Testis (tissue), 3 donors: Measurements from ENCODE around the gene DDRGK1. TPM values are rescaled to one million over a fixed set of nuclear protein-coding genes. Genes with fewer than 3 reads are reported as not detected.
A peak's percentile ranks its signal among the peaks of the same experiment; 100 is the strongest.

Source experiments
- DNase-seq: peaks from one replicate; pipeline ENCODE4 v3.0.0-alpha.2; 2019
- H3K27ac ChIP-seq, 2 donors: fragments of 200-600 bp; sonication (generic); one replicate each; pipeline ENCODE4 v1.5.1; 2019
- H3K27me3 ChIP-seq: fragments of 200-600 bp; sonication (generic); one replicate; pipeline ENCODE4 v1.5.1; 2019
- H3K36me3 ChIP-seq: fragments of 200-600 bp; sonication (generic); one replicate; pipeline ENCODE4 v1.5.1; 2017; ENCODE audit warnings: low read depth; ENCODE audit errors: missing control alignments
- H3K4me1 ChIP-seq: fragments of 200-600 bp; sonication (generic); one replicate; pipeline ENCODE4 v1.5.1; 2019
- H3K4me3 ChIP-seq, 2 donors: fragments of 200-600 bp; sonication (generic); one replicate each; pipeline ENCODE4 v1.5.1; 2017 to 2019
- H3K9me3 ChIP-seq: fragments of 200-600 bp; sonication (generic); one replicate; pipeline ENCODE4 v1.5.1; 2017
- POLR2A ChIP-seq: fragments of 450-650 bp; IDR thresholded peaks from one replicate; pipeline ENCODE4 v1.6.1; 2017; ENCODE audit warnings: antibody characterized with exemption, mild to moderate bottlenecking, moderate library complexity
- WGBS, 2 donors: methylation state at CpG; one replicate each; pipeline ENCODE4 v1.1.5; 2018; 5-methylcytosine and 5-hydroxymethylcytosine counted together
- intact Hi-C: fragments of 100-400 bp; cut with DNase I; formaldehyde crosslinking; loops from one replicate; pipeline ENCODE4 v1.15.1; 2023; ENCODE audit warnings: low total_unique reads
- polyA plus RNA-seq: library from polyadenylated mRNA; stranded (reverse); fragments of 350-450 nt; fragmentation: Illumina TruSeq; extraction: RNeasy Lipid Tissue Mini Kit (QIAGEN cat#74804); gene quantifications from one replicate; pipeline ENCODE4 v1.2.3, GENCODE V29; 2014; ENCODE audit warnings: low read depth, low replicate concordance; ENCODE audit not compliant: insufficient read depth
- total RNA-seq, 2 donors: library from RNA; depleted of rRNA; stranded (reverse); fragments of >200 nt; gene quantifications; one replicate each; pipeline ENCODE4 v1.2.3, GENCODE V29; 2016
- TF ChIP-seq, protein P1 (sequence below), 3 experiments: fragments of 450-650 bp in 2 of 3; fragments of 200-600 bp in 1 of 3; sonication (generic) in 1 of 3; IDR thresholded peaks; one replicate each; pipeline ENCODE4 v1.5.1; 2016 to 2019; ENCODE audit warnings: antibody characterized with exemption in 3 of 3, mild to moderate bottlenecking in 2 of 3, moderate library complexity in 1 of 3

The DDRGK1 gene
- total and polyA plus RNA-seq, 3 donors from 2014 or later: 57.2 to 93.8 (median 78.9) TPM

DNA sequence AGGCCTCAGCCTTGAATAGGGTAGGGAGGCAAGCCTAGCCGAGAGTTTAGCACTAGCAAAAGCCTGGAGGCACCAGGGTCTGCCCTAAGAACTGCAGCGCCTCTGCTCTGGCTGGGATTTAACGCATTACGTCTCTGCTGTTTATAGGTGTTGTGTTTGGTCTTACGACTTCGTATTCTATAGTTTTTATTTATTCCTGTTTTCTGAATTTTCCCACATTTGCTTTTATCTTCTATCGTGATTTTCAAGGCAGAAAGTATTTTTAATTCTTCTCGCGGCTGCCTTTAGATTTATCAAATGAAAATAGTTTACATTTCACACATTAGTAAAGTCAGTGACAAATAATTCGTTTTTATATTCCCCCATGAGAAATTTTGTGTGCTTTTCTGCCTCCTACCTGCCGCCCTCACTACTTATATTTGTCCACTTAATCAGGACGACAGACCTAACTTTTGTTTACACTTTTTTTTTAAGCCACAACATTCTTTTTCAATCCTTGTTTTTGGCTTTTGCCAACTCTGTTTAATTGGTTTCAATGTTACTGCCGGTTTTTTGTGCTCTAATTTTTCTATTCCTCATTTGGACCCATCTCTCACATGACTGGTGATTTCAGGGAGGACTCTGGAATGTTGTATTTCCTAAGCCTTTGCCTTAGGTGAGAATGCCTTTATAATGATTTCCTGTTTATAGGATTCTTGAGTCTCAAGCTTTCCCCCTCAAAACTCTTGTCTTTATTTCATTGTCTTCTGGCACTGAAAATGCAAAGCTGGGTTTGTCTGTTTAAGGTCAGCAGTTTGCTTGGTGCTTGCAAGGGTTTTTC is 29.8 kb downstream of the DDRGK1 start:
- no peak overlapping the region for H3K27ac ChIP-seq
- peak; percentile 32 for DNase-seq
- no peaks in the 10 kb centered on the region for H3K9me3 ChIP-seq
- H3K36me3 ChIP-seq: no peaks in the 10 kb centered on the region
- WGBS, 2 donors: 13 to 26% methylated on average over 13 of the region's 13 CpGs
- H3K27me3 ChIP-seq: no peaks in the 10 kb centered on the region
- TF ChIP-seq, protein P1, sequence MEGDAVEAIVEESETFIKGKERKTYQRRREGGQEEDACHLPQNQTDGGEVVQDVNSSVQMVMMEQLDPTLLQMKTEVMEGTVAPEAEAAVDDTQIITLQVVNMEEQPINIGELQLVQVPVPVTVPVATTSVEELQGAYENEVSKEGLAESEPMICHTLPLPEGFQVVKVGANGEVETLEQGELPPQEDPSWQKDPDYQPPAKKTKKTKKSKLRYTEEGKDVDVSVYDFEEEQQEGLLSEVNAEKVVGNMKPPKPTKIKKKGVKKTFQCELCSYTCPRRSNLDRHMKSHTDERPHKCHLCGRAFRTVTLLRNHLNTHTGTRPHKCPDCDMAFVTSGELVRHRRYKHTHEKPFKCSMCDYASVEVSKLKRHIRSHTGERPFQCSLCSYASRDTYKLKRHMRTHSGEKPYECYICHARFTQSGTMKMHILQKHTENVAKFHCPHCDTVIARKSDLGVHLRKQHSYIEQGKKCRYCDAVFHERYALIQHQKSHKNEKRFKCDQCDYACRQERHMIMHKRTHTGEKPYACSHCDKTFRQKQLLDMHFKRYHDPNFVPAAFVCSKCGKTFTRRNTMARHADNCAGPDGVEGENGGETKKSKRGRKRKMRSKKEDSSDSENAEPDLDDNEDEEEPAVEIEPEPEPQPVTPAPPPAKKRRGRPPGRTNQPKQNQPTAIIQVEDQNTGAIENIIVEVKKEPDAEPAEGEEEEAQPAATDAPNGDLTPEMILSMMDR (IDR thresholded peaks at IDR 0.05): no peak
- TF ChIP-seq POLR2A: no peak
- H3K4me3 ChIP-seq: peak overlapping the region; percentile 76 to 80
- intact Hi-C loops: no loop called here
- peaks cover 8% of the 10 kb centered on the region for H3K4me1 ChIP-seq

DNA sequence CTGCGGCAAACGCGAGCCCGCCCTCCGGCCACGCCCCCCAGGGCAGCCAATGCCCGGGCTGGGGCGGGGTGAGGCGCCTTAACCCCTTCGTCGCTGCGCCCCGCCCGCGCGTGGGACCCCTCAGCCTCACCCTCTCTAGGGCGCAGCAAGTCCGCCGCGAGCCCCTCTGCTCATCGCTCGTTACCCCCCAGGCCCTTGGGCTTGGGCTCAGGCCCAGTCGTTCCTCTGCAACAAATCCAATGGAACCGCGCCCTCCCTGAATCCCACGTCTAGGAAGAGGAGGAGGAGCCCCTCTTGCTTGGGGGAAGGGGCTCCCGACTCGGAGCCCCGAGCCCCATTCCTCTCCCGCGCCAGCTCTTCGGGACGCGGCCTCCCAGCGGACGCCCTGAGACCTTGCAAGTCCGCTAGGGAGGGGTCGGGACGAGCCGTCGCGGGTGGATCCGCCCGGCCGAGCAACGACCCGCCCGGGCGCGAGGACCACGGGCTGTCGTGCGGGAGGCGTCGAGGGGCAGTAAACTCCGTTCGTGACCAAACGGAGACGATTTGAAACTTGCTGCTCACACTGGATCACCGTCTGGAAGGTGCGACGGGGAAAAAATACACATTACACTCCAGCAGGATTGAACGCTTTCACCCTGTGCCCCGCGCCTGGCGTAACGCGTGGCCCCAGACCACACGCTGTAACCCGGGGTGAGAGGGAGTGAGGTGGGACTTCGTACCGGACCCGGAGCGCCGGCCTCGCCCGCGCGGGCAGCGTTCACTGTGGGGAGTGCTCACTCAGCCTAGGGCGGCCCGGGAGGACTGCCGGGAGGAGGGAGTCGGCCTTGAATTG is 30.7 kb downstream of the DDRGK1 start:
- Histone ChIP-seq H3K4me3 (peak overlapping the region; percentile 76 to 80), H3K27ac (peak overlapping the region in 1 of 2 donors; percentile 57), H3K27me3 (no peaks in the 10 kb centered on the region), H3K4me1 (peaks cover 8% of the 10 kb centered on the region), H3K36me3 (no peaks in the 10 kb centered on the region), H3K9me3 (no peaks in the 10 kb centered on the region)
- peak; percentile 90 for DNase-seq
- WGBS, 2 donors: 1% methylated on average over 46 to 67 of the region's 84 CpGs
- intact Hi-C loops: no loop called here
- no peak for TF ChIP-seq POLR2A
- TF ChIP-seq, protein P1 (IDR thresholded peaks at IDR 0.05): peak in 1 of 3 experiments; percentile 9

DNA sequence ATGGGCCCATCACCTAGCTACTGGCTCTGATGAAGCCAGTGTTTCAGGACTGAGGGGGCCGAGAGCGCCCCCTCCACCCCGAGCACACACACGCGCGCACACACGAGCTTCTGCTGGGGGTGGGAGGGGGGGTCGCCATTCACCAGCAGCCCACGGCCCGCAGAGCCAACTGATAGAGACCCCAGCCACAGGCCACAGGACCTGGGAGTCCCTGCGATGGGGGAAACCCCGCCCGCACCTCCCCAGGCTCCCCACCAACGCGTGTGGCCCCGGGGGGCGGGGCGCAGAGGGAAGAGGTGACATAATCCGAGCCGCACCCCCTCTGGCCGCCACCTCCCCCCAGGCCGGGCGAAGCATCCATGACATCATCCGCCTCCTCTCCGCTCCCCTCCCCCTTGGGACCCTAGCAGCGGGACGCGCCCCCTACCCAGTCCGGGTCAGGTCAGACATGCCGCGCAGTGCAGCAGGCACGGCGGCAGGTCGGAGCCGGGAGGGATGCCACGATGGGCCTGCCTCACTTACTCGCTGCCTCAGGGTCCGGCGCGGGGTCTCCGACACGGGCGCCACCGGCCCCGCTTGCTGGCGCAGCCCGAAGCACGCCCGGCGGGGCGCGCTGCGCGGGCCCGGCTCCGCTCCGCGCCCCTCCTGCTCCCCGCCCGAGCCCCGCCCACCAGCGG is 31.4 kb downstream of the DDRGK1 start, which contains the start of gene LZTS3:
TSS of gene LZTS3 (minus strand) at position 617 of the 677 bp plus-strand sequence. CDS start 6,386 bp downstream, outside the sequence.
- TF ChIP-seq, protein P1 (IDR thresholded peaks at IDR 0.05): no peak
- no peak for TF ChIP-seq POLR2A
- intact Hi-C loops: no loop called here
- Histone ChIP-seq H3K9me3 (no peaks in the 10 kb centered on the region), H3K36me3 (no peaks in the 10 kb centered on the region), H3K27me3 (no peaks in the 10 kb centered on the region), H3K4me3 (peak within 1 kb of the TSS; percentile 76 to 80), H3K4me1 (peaks cover 8% of the 10 kb centered on the region), H3K27ac (peak within 1 kb of the TSS in 1 of 2 donors; percentile 57)
- WGBS, 2 donors: 2% methylated on average over 39 of the region's 62 CpGs; no CpG with 5 or more reads in 1 of the 2 donors
- DNase-seq: peak; percentile 59

DNA sequence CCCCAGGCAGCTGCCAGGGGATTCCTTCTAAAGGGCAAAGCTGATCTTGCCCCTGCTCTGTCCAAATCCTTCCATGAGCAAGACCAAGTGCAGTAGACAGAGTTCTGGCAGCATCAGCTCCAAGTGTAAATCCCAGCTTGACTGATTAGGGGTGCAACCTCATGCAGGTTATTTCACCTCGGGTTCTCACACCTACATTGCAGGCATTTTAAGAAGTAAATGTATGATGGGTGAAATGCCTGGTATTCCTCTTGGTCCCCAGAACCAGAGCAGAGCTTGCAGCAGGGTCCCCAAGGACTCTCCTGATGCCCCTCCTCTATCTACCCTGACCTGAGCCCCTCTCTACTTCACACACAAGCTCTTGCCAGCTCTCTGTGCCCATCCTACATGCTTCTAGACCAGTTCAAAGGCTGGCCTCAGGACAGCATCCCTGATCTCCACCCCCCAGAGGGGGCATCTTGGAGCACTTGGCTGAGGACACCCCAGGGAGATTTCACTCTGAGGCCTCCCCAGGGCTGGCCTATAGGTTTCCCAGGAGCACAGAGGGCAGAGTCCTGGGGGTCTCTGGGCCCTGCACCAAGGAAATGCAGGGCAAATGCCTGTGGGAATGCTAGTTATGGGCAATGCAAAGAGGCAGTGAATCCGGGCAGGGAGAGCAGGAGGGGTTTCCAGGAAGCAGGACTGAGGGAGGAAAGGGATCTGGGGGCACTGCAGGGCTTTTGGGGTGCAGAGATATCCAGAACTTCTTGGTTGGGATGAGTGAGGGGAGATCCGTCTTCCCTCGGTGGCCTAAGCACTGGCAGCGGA is 32.2 kb downstream of the DDRGK1 start:
- no peaks in the 10 kb centered on the region for H3K9me3 ChIP-seq
- no peak overlapping the region for H3K27ac ChIP-seq
- H3K4me3 ChIP-seq: peak overlapping the region; percentile 76 to 80
- intact Hi-C loops: no loop called here
- WGBS, 2 donors: 34 to 40% methylated on average over 5 of the region's 5 CpGs
- H3K27me3 ChIP-seq: no peaks in the 10 kb centered on the region
- peaks cover 8% of the 10 kb centered on the region for H3K4me1 ChIP-seq
- DNase-seq: no peak
- H3K36me3 ChIP-seq: no peaks in the 10 kb centered on the region
- no peak for TF ChIP-seq POLR2A
- TF ChIP-seq, protein P1 (IDR thresholded peaks at IDR 0.05): no peak
